Ishikawa (cell line): Measurements from ENCODE around the gene PARD3.

Experiments used
- CEBPB ChIP-seq: IDR thresholded peaks from 2 replicates; pipeline ENCODE4 v1.6.1; 2012
- CREB1 ChIP-seq: IDR thresholded peaks from 2 replicates; pipeline ENCODE4 v1.6.1; 2012; ENCODE audit warnings: low read depth
- EP300 ChIP-seq: IDR thresholded peaks from 2 replicates; pipeline ENCODE4 v1.6.1; 2012; ENCODE audit warnings: borderline replicate concordance
- FOXM1 ChIP-seq: IDR thresholded peaks from 2 replicates; pipeline ENCODE4 v1.6.1; 2012; ENCODE audit warnings: low read depth, borderline replicate concordance
- MAX ChIP-seq: IDR thresholded peaks from 2 replicates; pipeline ENCODE4 v1.6.1; 2012
- NFIC ChIP-seq: IDR thresholded peaks from 2 replicates; pipeline ENCODE4 v1.6.1; 2012
- RAD21 ChIP-seq: IDR thresholded peaks from 2 replicates; pipeline ENCODE4 v1.6.1; 2012; ENCODE audit warnings: low read depth
- REST ChIP-seq: IDR thresholded peaks from 2 replicates; pipeline ENCODE4 v1.6.1; 2012; ENCODE audit warnings: low read depth, mild to moderate bottlenecking
- TAF1 ChIP-seq: IDR thresholded peaks from 2 replicates; pipeline ENCODE4 v1.6.1; 2012; ENCODE audit warnings: low read depth, mild to moderate bottlenecking
- TCF12 ChIP-seq: IDR thresholded peaks from 2 replicates; pipeline ENCODE4 v1.6.1; 2012; ENCODE audit warnings: low read depth
- YY1 ChIP-seq: IDR thresholded peaks from 2 replicates; pipeline ENCODE4 v1.6.1; 2012; ENCODE audit warnings: low read depth

- TF ChIP-seq MAX, result no peak
- TF ChIP-seq EP300, result no peak
- no peak for TF ChIP-seq REST
- TF ChIP-seq NFIC, result no peak
- no peak for TF ChIP-seq CREB1
- TF ChIP-seq YY1, result no peak
- TF ChIP-seq CEBPB, result no peak
- TF ChIP-seq TCF12, result no peak
- TF ChIP-seq RAD21, result no peak
- no peak for TF ChIP-seq FOXM1
- TF ChIP-seq TAF1, result no peak
These were observed 528.9 kb downstream of the PARD3 start for GRCh38 chr10:34286136-34286739.
